HG03095 (cell line): Measurements from ENCODE around the gene SNTG2.

Source experiments
- ATAC-seq: cut with Tn5 transposase; IDR thresholded peaks from one replicate; pipeline ENCODE4 v1.9.1; 2021; ENCODE audit warnings: moderate library complexity; ENCODE audit not compliant: unreplicated experiment

SNTG2 gene

DNA sequence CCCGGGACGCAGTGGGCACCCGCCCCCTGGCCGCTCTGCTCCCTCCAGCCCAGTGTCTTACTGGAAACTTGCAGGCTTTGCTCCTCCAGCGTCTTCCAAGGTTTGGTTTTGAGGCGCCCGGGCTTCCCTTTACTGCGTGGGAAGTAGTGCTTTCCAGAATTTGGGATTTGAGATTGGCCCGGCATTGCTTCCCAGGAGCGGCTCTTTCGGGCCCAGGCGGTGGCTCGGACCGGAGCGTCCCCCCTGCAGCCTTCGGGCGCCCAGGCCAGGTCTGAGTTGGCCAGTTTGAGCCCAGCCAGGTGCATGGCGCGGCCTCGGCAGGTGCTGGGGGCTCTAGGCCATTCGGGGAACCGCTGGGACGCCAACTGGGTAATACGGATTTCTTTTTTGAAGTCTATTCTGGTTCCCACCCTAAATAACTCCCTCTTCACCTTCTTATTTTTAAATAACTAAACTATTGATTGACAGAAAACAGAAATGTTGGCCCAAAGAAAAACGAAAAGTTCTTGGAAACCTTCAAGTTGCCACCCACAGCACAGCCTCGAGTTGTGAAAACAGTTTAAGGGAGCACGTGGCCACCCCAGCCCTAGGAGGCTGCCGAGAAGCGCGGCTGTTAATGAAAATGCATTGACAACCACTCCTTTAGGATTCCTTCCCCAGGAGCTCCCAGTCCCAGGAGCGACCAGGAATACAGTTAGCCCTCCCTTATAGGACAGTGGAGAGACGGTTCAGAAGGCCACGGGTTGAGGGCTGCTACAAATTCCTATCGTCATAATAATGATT is 766 bp downstream of the SNTG2 start:
- no peak for ATAC-seq

- no peak for ATAC-seq
Observed at GRCh38 chr2:953408-953807, 2.8 kb downstream of the SNTG2 start.

DNA sequence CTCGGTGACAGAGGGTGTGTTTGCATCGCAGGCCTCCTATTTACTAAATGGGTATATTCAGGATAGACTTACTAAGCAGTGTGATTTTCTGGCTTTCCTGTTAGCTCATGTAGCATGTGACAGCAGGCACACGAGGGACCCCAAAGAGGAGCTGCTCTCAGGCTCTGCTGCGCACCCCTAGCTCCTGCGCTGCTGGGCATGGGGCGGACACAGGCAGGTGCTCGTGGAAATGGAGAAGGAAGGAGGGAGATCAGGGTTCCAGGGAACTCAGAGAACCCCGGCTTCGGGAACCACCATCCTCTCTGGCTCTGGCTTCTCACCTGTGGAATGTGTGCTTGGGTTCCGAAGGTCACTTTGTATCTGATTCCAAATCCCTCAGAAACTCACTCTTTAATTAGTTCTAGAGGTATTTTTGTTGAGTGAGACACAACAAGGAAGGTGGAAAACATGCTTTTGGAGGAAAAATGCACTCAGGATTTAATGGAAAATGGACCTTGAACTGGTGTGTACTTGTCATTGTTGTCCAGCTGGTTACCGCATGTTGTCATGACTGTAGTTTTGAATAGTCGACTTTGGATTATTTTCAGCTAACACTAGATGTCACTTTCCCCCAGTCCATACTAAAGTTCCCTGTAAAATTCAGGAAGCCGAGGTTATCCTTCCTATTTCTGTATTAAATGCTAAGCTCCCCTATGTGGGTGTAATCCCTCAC is 3.5 kb downstream of the SNTG2 start:
- ATAC-seq, result no peak

DNA sequence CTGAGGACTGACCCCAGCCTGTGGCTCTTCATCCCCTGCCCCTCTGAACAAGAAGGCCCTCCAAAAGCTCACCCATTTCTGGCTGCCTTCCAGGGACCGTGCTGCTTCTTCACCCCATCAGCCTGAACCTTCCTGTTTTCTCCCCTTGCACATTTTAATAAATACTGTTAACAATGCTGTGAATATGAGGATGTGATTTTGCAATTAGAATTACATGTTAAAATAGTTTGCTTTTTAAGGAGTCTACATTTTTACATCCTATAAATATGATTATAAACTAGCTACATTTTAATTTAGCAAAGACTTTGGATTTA is 4.0 kb downstream of the SNTG2 start:
- ATAC-seq, result no peak

DNA sequence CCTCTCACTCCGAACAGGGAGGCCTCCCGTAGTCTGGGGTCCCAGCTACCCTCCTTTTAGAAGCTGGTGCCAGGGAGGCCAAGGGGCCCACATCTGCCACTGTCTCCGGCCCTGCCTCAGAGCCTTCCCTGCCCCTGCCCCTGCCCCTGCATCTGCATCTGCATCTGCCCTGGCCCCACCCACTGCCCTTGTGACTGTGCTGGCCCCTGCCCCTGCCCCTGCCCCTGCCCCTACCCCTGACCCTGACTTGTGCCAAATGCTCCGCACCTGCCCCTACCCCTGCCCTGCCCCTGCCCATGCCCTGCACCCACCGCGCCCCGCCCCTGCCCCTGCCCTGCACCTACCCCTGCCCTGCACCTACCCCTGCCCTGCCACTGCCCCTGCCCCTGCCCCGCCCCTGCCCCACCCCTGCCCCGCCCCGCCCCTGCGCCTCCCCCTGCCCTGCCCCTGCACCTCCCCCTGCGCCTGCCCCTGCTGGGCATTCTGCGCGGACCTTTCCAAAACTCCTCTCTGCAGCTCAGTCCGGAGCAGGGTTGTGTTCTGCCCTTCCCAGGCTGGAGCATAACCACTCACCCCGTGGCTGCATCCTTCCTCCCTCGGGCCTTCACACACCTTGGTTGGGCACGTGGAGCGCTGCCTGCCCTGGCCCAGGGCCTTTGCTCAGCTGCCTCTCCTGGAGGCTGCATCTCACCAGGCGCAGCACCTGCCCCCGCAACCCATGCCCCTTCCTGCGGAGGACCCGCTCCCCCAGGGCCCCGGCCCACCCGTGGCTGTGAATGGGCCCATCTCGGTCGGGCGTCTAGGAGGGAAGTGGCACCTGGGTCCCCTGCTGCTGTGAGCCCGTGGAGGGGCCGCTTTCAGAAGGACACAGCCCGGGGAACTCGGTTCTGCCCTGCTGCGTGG is 5.4 kb downstream of the SNTG2 start:
- ATAC-seq, result no peak

DNA sequence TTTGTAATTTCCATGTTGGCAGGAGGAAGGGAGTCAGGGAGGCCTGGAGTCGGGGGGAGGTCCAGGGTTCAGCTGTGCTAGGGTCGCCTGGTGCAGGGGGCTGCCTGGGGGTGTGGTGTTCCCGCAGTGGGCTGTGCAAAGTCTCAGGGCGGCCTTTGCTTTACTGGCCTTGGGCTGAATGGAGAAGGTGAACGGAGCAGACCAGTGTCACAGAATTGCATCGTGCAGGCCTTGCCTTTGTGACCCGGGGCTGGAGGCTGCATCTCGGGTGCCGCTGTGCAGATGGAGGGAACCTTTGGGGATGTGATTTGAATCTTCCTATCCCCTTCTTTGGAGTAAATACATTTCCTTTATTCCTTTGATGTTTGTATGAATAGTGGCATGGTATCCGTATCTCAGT is 8.8 kb downstream of the SNTG2 start:
- no peak for ATAC-seq

DNA sequence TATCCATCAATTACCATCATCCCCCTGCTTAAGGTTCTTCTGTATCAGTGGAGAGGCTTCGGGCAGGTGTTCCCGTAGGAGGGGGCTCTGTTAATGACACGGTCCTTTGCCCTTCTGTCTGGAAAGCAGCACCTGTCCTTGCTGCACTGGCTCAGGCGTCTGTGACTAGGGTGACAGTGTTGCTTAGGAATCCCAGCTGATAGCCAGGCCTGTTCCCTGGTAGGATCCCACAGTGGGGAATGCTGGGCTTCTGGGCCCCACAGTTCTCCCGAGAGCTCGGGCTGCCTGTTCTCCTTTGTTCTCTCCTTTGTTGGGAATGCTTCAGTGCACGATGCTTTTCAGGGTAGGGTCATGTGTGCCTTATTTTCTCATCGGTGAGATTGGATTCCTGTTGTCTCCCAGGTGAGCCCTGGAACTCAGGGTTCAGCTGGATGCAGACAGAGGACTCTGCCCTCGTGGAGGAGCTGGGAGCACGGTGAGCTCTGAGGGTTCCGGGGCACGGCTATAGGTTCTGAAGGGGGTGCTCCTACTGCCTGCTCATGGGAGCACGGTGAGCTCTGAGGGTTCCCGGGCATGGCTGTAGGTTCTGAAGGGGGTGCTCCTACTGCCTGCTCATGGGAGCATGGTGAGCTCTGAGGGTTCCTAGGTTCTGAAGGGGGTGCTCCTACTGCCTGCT is 9.6 kb downstream of the SNTG2 start:
- ATAC-seq, result no peak

DNA sequence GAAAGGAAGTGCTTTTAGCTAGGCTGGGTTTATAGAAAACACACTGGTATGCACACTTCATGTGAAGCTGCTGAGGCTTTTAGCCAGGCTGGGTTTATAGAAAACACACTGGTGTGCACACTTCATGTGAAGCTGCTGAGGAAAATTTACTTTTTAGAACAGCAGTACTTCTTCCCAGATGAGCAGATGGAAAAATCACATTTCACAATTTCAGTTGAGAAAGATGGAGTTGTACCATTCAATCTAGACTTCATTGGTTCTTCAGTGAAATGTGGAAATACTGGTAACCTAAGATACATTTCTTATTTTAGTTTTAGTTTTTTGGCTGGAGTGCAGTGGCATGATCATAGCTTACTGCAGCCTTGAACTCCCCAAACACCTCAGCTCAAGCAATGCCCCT is 11.1 kb downstream of the SNTG2 start:
- no peak for ATAC-seq

DNA sequence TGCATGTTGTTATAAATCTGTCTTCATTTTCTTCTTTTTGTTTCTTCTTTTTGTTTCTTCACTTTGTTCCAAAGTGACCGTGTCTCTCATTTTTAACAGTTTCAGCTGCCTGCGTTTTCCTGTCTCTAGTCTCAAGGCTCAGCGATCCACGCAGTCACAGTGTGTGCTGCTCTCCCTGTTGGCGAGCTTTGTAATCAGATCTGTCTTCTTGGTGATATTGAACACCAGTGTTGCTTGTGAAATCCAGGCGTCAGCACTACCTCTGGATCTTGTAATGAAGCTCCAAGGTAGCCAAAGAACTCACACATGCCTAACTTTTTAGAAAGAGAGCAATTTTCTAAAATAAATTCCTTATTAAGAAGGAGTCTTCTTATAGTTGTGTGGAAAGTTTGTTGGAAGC is 13.2 kb downstream of the SNTG2 start:
- ATAC-seq, result no peak

- ATAC-seq, result no peak
Observed at GRCh38 chr2:964562-964961, 13.9 kb downstream of the SNTG2 start.

DNA sequence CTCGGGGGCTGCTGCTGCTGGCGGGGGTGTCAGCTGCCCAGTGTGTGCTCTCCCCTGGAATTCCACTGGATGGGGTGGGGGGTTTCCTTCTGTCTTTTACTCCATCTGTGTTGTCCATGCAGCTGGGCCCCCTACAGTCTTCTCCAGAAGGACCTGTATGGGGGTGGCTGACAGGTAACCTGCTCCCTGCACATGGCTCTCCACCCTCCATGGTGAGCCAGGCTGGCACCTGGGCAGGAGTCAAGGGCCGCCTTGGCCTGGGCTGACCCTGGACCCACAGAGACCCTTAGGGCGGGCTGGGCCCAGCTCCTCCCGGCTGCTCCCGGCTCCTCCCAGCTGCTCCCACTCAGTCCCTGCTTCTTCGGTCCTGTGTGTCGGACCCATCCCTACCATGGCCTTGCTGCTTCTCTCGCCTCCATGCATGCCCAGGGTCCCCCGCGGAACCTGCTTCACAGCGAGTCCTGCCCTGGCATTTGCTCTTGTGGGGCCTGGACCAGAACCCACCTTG is 15.0 kb downstream of the SNTG2 start:
- ATAC-seq, result no peak

- ATAC-seq, result no peak
Observed at GRCh38 chr2:973129-973528, 22.5 kb downstream of the SNTG2 start.

- no peak for ATAC-seq
Observed at GRCh38 chr2:974054-974453, 23.4 kb downstream of the SNTG2 start.

- ATAC-seq, result no peak
Observed at GRCh38 chr2:974502-974901, 23.9 kb downstream of the SNTG2 start.

DNA sequence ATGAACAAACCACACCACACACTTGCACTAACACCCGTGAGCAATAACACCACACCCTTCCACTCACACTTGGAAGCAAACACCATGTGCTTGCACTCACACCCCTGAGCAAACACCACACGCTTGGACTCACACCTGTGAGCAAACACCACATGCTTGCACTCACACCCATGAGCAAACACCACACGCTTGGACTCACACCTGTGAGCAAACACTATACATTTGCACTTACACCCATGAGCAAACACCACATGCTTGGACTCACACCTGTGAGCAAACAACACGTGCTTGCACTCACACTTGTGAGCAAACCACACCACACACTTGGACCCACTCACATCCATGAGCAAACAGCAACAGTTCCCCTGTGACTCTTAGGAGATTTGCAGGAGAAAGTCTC is 24.4 kb downstream of the SNTG2 start:
- no peak for ATAC-seq

DNA sequence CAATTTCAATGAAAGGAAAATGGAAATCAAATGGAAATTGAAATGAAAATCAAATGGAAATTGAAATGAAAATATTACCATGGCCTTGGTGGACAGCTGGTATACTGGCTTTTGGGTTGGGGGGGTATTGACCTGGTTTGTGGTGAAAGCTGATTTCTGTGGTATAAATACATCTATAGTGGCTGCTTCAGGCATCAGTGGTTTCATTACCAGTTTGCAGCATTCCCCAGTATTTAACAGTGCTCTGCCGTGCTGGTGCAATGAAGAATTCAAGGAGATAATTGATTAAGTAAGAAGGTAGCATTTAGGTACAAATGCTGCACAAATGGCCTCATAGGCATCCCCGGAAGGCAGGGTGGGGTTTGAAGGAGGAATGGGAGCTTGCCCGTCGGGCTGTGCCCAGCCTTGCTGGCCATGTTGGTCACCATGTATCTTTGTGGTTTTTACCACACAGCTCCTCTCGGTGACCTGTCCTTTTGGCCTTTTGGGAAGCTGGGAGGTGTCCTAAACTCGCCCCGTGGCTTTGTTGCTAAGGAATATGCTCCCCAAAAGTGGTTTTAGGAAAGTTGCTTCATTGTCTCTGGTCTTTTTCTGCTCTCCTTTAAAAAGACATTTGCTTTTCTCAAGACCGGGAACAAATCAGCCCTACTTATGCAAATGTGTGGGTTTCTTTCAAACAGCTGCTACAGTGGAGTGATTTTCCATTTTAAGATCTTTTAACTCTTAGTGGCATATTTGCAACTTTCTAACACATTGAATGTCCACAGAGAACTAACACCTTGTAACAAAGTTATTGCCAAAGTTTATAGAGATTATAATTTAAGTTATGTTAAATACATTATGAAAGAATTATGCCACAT is 28.6 kb downstream of the SNTG2 start:
- no peak for ATAC-seq

GRCh38 chr2:980176-980575 is 29.5 kb downstream of the SNTG2 start:
- ATAC-seq, result no peak

DNA sequence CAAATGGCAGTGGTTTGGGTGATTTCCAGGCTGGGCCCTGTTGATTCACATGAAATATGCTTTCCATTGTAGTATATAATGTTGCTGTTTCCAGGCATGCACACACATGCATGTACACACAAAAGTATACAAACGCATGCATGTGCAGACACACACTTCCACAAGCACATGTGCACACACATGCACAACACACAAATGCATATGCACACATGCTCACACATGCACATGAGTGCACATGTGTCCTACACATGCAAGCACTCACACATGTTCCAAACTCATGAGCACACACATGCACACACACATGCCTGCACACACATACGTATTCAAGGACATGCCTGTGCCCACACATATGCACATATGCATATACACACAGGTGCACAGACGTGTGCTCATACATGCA is 30.6 kb downstream of the SNTG2 start:
- ATAC-seq, result no peak

GRCh38 chr2:981759-982158 is 31.1 kb downstream of the SNTG2 start:
- no peak for ATAC-seq

DNA sequence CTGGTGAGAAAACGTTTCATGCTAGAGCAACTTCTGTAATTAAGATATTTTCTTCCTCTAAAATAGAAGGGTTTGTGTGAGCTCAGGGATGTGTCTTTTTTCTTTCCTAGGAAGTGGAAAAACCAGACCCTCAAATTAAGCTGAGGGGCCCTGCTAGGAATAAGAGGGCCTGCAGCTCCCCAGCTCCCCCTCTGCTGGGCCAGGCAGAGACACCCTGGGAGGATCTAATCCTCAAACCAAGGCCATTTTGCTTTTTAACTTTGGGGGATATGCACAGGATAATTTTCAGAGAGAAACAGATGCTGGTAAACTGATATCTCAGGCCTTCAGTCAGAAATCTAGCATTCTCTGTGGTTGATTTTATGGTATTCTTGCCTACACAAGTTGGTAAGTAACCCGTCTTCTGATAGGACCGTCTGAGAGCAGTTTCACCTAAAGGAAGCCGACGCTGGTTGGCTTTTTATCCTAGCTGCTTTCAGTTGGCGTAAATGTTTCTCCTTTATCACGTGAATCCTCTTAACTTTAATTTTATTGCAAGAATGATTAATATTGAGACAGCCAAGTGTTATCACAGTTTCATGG is 34.8 kb downstream of the SNTG2 start:
- ATAC-seq, result no peak
